ENCODE measurements around the gene LRRIQ1. TPM values are rescaled to one million over a fixed set of nuclear protein-coding genes. Genes with fewer than 3 reads are reported as not detected.
"Not testable (repeated sequence)": the region's sequence is repeated elsewhere in the genome, so short reads cannot be mapped to it uniquely, and the experiment has no call there.

LRRIQ1 gene
- total RNA-seq, 2 donors from 2014 or later = 0.12 TPM; not detected in 1

- TF ChIP-seq CTCF (IDR thresholded peaks at IDR 0.05) = no peak
- no peaks in the 10 kb centered on the region for H3K9me3 ChIP-seq
- H3K27ac ChIP-seq = no peak overlapping the region
- no peaks in the 10 kb centered on the region for H3K36me3 ChIP-seq
- no peak overlapping the region for H3K4me3 ChIP-seq
- no peak for DNase-seq (ENCODE audit: low spot score)
- no peaks in the 10 kb centered on the region for H3K27me3 ChIP-seq
- H3K4me1 ChIP-seq = no peaks in the 10 kb centered on the region
These were observed 37.8 kb upstream of the LRRIQ1 start for GRCh38 chr12:84998341-84998740.

- no peak for DNase-seq (ENCODE audit: low spot score)
- Histone ChIP-seq H3K27ac (no peak overlapping the region), H3K4me3 (no peak overlapping the region), H3K36me3 (no peaks in the 10 kb centered on the region), H3K4me1 (no peaks in the 10 kb centered on the region), H3K9me3 (no peaks in the 10 kb centered on the region), H3K27me3 (no peaks in the 10 kb centered on the region)
- TF ChIP-seq CTCF (IDR thresholded peaks at IDR 0.05) = no peak
These were observed 35.4 kb upstream of the LRRIQ1 start for GRCh38 chr12:85000729-85001128.

GRCh38 chr12:85002778-85003296 is 33.3 kb upstream of the LRRIQ1 start:
- H3K27me3 ChIP-seq = no peaks in the 10 kb centered on the region
- no peaks in the 10 kb centered on the region for H3K9me3 ChIP-seq
- no peak overlapping the region for H3K4me3 ChIP-seq
- TF ChIP-seq CTCF (IDR thresholded peaks at IDR 0.05) = no peak
- no peaks in the 10 kb centered on the region for H3K4me1 ChIP-seq
- H3K27ac ChIP-seq = no peak overlapping the region
- DNase-seq (ENCODE audit: low spot score) = no peak
- H3K36me3 ChIP-seq = no peaks in the 10 kb centered on the region

GRCh38 chr12:85004204-85004603 is 31.9 kb upstream of the LRRIQ1 start:
- no peak for TF ChIP-seq CTCF (IDR thresholded peaks at IDR 0.05)

GRCh38 chr12:85005047-85005446 is 31.1 kb upstream of the LRRIQ1 start:
- H3K27me3 ChIP-seq; H3K4me1 ChIP-seq; H3K27ac ChIP-seq; H3K9me3 ChIP-seq; H3K4me3 ChIP-seq; DNase-seq (ENCODE audit: low spot score); H3K36me3 ChIP-seq: not testable (repeated sequence)

More at GRCh38 chr12:85004204-85004603, 31.9 kb upstream of the LRRIQ1 start:
- no peak for DNase-seq (ENCODE audit: low spot score)
- H3K27me3 ChIP-seq = no peaks in the 10 kb centered on the region
- H3K36me3 ChIP-seq = no peaks in the 10 kb centered on the region
- H3K4me3 ChIP-seq = no peak overlapping the region
- no peaks in the 10 kb centered on the region for H3K9me3 ChIP-seq
- no peak overlapping the region for H3K27ac ChIP-seq
- no peaks in the 10 kb centered on the region for H3K4me1 ChIP-seq

- no peak overlapping the region for H3K4me3 ChIP-seq
- H3K36me3 ChIP-seq = no peaks in the 10 kb centered on the region
- H3K27me3 ChIP-seq = no peaks in the 10 kb centered on the region
- no peak for DNase-seq (ENCODE audit: low spot score)
- no peaks in the 10 kb centered on the region for H3K4me1 ChIP-seq
- no peak overlapping the region for H3K27ac ChIP-seq
- no peaks in the 10 kb centered on the region for H3K9me3 ChIP-seq
- no peak for TF ChIP-seq CTCF (IDR thresholded peaks at IDR 0.05)
These were observed 30.5 kb upstream of the LRRIQ1 start for GRCh38 chr12:85005615-85006014.
